ENCODE data around the gene TAF11L14. TPM values are rescaled to one million over a fixed set of nuclear protein-coding genes. Genes with fewer than 3 reads are reported as not detected.

The TAF11L14 gene
- total and polyA plus RNA-seq, 9 of the 15 experiments (the other 6 are each of a cell fraction or from before 2014, with no cell fraction given) = not detected

- DNase-seq (ENCODE audit: extremely low read depth in 1 of 4, low spot score in 3 of 4) (no peak), ATAC-seq (no peak), FAIRE-seq (no peak)
- intact Hi-C loops (cut with micrococcal nuclease) (no loop called here), in situ Hi-C loops (cut with MboI) (loop anchor here (5.0 kb wide), 1 partner anchor 78 kb away; the partner anchor contains the start of genes TAF11L5 and TAF11L6)
- Histone ChIP-seq H2AFZ (ENCODE audit: low read depth, low read length) (no peak overlapping the region), H3K36me3 (ENCODE audit: control insufficient read depth, insufficient read depth, low read length) (no peaks in the 10 kb centered on the region), H3K27ac (ENCODE audit: extremely low read depth, low read depth, low read length) (no peak overlapping the region), H3K27me3 (ENCODE audit: control insufficient read depth in 2 of 2, insufficient read depth in 2 of 2, low read length in 2 of 2) (no peaks in the 10 kb centered on the region), H3K9me3 (replicated peaks; ENCODE audit: control insufficient read depth, insufficient read depth, low read depth, low read length) (no peaks in the 10 kb centered on the region), H3K79me2 (ENCODE audit: control insufficient read depth, insufficient read depth, low read length) (no peaks in the 10 kb centered on the region), H3K4me2 (ENCODE audit: insufficient read depth, low read length) (no peak overlapping the region), H3K4me1 (replicated peaks in 1 of 2; ENCODE audit: control insufficient read depth in 2 of 2, insufficient read depth in 2 of 2, low read length in 2 of 2) (no peaks in the 10 kb centered on the region), H4K20me1 (replicated peaks; ENCODE audit: control insufficient read depth, insufficient read depth, low read length) (no peaks in the 10 kb centered on the region), H3K4me3 (no peak overlapping the region), H3K9ac (ENCODE audit: insufficient read depth in 1 of 2, low read depth in 2 of 2, low read length in 2 of 2) (no peak overlapping the region), H3K9me1 (ENCODE audit: control insufficient read depth, insufficient read depth, low read length) (no peaks in the 10 kb centered on the region)
- ChIA-PET CTCF (ENCODE audit: low intra/inter-chr PET ratio) (no interaction called here), POLR2A (no interaction called here)
- BruUV-seq (replicated peaks) = no TSS peak
- TF ChIP-seq ZKSCAN3 (CRISPR knock-in tag; IDR thresholded peaks at IDR 0.05) (no peak), MTA3 (IDR thresholded peaks at IDR 0.05; ENCODE audit: borderline replicate concordance) (no peak), CLOCK (CRISPR knock-in tag; IDR thresholded peaks at IDR 0.05; ENCODE audit: borderline replicate concordance) (no peak), ESRRB (CRISPR knock-in tag; IDR thresholded peaks at IDR 0.05; ENCODE audit: borderline replicate concordance) (no peak), MTA2 (IDR thresholded peaks at IDR 0.05; ENCODE audit: low read depth) (no peak), PHTF2 (CRISPR knock-in tag; IDR thresholded peaks at IDR 0.05) (no peak), FUS (optimal IDR thresholded peaks at IDR 0.05; ENCODE audit: low read depth, low read length) (no peak), ZNF140 (CRISPR knock-in tag; IDR thresholded peaks at IDR 0.05) (no peak), ZHX1 (conservative IDR thresholded peaks at IDR 0.05; ENCODE audit: low read length) (no peak), PCBP1 (IDR thresholded peaks at IDR 0.05; ENCODE audit: low read depth, low read length, poor library complexity, severe bottlenecking) (no peak), TFAP4 (CRISPR knock-in tag; IDR thresholded peaks at IDR 0.05; ENCODE audit: borderline replicate concordance) (no peak), NFRKB (IDR thresholded peaks at IDR 0.05; ENCODE audit: low read depth) (no peak), YY1 (IDR thresholded peaks at IDR 0.05; ENCODE audit: borderline replicate concordance in 1 of 3, control insufficient read depth in 1 of 3, extremely low read depth in 1 of 3, insufficient read depth in 3 of 3, insufficient read length in 1 of 3, insufficient replicate concordance in 2 of 3, low read depth in 1 of 3, low read length in 2 of 3) (no peak), DEAF1 (CRISPR knock-in tag; IDR thresholded peaks at IDR 0.05) (no peak), POLR2H (tag; IDR thresholded peaks at IDR 0.05; ENCODE audit: low read depth) (no peak)
- WGBS (ENCODE audit: insufficient coverage, low coverage, missing lambda C conversion rate) = 1% methylated on average over 14 of the region's 14 CpGs
Observed at GRCh38 chr5:17604951-17605350, 29.3 kb upstream of the TAF11L14 start.

Data from K562 (cell line).